ENCODE measurements around the gene CPM.

CPM gene

GRCh38 chr12:68956466-68956865 lies 23.5 kb upstream of the CPM start:
- DNase-seq (no peak), ATAC-seq (no peak)

- DNase-seq (no peak), ATAC-seq (no peak)
These were observed 21.8 kb upstream of the CPM start for GRCh38 chr12:68954811-68955210.

- ATAC-seq (no peak), DNase-seq (no peak)
These were observed 20.6 kb upstream of the CPM start for GRCh38 chr12:68953536-68953935.

- no peak for DNase-seq
- no peak for ATAC-seq
These were observed 18.7 kb upstream of the CPM start for GRCh38 chr12:68951652-68952051.

DNA sequence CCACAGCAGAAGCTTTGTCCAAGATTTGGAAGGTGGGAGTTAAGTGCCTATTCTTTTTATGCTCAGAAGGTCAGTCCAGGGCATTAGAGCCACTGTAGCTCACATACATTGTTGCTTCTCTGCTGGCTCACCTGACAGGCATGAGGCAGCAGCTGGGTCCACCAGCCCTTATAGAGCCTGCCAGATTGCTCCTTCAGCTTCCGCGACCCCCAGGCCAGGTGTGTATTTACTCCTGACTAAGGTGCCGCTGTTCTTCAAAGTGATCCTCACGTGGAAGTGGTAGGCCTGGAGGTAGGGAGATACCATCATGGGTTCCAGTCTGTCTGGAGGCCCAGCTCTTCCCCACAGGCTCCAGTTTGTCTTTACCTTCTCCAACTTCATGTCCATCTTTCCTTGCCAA lies 17.5 kb upstream of the CPM start:
- DNase-seq (no peak), ATAC-seq (no peak)

- ATAC-seq (no peak), DNase-seq (no peak)
These were observed 12.3 kb upstream of the CPM start for GRCh38 chr12:68945255-68945654.

DNA sequence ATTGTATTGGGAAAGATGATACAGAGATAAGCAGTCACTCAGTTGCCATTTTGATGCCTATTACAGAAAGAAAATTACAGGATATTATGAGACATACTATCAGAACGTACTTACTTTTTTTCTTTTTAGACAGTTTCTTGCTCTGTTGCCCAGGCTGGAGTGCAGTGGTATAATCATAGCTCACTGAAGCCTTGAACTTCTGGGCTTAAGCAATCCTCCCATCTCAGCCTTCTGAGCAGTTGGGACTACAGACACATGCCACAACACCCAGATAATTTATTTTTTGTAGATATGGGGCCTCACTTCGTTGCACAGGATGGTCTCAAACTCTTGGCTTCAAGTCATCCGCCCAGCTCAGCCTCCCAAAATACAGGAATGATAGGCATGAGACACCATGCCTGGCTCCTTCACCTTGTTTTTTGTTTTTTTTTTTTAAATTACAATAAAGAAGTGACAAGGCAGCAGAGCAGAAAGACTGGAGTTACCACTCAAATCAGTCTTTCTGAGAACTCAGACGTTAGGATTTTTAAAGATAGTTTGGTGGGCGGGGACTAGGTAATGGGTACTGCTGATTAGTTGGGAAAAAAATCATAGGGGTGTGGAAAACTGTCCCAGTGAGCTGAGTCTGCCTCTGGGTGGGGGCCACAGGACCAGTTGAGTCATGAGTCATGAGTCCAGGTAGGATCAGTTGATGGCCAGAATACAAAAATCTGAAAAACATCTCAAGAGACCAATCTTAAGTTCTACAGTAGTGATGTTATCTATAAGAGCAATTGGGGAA lies 11.5 kb upstream of the CPM start:
- ATAC-seq (no peak), DNase-seq (no peak)

GRCh38 chr12:68943848-68944247 lies 10.9 kb upstream of the CPM start:
- no peak for ATAC-seq
- no peak for DNase-seq

DNA sequence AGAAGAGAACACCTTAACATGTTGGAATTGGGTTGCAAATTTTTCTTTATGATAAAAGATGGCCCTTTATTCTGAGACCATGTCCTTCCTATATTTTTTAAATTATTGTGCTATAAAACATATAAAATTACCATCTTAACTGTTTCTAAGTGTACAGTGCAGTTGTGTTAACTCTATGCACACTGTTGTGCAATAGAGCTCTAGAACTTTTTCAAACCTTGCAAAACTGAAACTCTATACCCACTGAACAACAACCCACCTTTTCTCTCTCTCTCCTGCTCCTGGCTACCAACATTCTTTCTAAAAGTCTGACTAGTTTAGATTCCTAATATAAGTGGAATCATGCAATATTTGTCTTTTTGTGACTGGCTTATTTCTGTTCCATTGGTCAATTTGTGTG lies 7.8 kb upstream of the CPM start:
- DNase-seq, result no peak
- no peak for ATAC-seq

- DNase-seq, result no peak
- ATAC-seq, result no peak
These were observed 6.5 kb upstream of the CPM start for GRCh38 chr12:68939505-68939904.

- DNase-seq (no peak), ATAC-seq (no peak)
These were observed 1.4 kb upstream of the CPM start for GRCh38 chr12:68934392-68934791.

GRCh38 chr12:68932128-68932960 lies 627 bp downstream of the CPM start:
- ATAC-seq, result peak; percentile 25
- no peak for DNase-seq

DNA sequence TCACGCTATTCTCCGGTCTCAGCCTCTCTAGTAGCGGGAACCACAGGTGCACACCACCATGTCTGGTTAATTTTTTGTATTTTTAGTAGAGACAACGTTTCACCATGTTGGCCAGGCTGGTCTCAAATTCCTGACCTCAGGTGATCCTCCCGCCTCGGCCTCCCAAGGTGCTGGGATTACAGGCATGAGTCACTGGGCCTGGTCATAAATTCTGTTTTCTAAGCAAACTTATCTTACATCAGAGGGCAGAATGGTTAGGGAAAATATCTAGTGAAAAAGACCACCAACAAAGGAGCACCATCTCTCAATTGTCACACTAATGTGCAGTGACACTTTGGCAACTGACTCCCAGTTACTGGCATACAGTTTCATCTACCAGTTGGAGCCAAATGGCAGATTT lies 2.8 kb downstream of the CPM start:
- ATAC-seq (no peak), DNase-seq (no peak)

GRCh38 chr12:68924546-68924945 lies 8.4 kb downstream of the CPM start:
- no peak for DNase-seq
- no peak for ATAC-seq

DNA sequence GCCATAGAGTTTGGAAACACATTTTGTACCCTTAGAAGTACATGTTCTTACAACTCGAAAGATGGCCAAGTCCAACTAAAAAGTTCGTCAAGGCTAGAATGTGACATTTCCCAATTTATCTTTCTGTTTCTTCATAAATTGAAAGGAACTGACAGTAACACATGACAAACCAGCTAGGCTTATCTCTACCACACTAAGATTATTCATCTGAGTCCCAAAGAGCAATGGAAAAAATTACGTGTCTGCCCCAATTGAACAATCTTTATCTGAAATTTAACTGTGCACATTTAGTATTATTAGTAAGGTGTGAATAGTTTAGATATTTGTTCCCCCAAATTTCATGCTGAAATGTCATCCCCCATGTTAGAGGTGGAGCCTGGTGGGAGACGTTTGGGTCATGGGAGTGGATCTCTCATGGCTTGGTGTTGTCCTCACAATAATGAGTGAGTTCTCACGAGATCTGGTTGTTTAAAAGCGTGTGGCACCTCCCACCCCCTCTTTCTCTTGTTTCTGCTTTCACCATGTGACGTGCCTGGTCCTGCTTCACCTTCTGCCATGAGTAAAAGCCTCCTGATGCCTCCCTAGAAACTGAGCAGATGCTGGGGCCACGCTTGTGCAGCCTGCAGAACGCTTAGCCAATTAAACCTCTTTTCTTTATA lies 13.3 kb downstream of the CPM start:
- ATAC-seq (peak; percentile 64), DNase-seq (peak; percentile 27)

- DNase-seq (no peak), ATAC-seq (peak; percentile 76)
These were observed 14.0 kb downstream of the CPM start for GRCh38 chr12:68918960-68919359.

DNA sequence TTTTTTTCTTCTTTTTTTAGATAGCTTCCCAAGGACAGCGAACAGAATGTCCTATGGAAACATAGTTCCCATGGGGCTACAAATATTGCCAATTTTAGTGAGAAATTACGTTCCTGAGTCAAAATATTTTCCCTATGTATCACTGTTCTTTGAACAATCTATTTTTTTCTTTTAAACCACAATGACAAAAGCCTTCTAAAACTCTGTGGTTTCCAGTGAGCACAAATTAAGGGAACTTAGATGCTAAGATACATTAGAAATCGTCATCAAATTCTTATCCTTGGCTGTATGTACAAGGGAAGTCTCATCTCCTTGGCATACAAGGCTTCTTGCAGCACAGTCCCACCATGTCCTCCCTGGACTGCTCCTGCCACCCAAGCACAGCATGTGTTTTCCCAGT lies 17.9 kb downstream of the CPM start:
- ATAC-seq (no peak), DNase-seq (no peak)

DNA sequence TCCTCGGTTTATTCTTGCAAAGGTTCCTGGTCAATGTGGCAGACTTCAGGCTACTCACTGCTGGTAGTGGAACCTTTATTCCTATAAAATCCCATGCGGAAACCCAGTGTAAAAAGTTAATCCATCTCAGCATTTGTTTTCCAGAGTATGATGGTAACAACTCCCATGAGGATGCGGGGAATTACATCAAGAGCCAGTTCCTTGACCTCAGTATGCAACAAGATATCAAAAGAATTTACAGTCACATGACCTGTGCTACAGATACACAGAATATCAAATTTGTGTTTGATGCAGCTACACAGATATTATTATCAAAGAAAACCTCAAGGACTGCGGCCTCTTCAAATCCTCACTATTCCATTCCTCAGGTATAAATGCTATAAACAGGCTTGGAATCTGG lies 19.3 kb downstream of the CPM start:
- DNase-seq, result no peak

GRCh38 chr12:68912916-68913315 lies 20.1 kb downstream of the CPM start:
- ATAC-seq (no peak), DNase-seq (no peak)

More for the DNA sequence above, 19.3 kb downstream of the CPM start:
- no peak for ATAC-seq

DNA sequence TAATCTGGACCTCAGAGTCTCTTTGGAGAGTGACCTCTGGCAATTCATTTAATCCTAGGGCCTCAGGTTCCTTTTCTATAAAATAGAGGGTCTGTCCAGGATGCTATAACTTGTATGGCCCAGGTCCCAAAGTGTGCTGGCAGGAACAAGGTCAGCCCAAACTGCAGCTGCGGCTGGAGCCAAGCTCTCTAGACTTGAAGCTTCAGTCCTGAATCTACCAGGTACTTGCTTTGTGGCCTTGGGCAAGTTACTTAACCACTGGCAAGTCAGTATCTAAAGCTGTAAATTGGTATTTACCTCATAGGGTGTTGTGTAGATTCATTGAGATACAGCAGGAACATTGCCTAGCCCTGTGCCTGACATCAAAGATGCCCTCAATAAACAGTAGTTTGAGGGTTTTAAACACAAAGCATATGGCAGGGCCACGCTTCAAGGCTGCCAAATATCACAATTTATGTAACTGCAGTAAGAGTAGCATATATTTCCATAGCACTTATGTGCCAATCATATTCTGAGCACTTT lies 21.7 kb downstream of the CPM start:
- DNase-seq, result no peak
- ATAC-seq, result no peak

DNA sequence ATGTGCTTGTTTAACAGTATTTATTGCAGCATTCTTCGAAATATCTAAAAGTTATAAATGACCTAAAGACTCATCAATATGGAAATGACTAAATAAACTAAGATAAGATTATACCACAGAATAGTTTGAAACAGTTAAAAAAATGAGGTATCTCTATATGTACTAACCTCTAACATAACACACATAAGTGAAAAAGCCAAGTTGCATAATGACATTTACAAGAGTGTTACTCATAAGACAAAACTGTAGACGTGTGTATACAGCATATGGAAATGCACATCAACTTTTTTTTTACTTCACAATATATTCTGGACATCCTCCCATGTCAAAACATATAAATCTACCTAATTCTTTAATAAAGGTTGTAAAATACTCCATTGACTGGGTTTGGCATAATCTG lies 22.8 kb downstream of the CPM start:
- DNase-seq, result no peak

DNA sequence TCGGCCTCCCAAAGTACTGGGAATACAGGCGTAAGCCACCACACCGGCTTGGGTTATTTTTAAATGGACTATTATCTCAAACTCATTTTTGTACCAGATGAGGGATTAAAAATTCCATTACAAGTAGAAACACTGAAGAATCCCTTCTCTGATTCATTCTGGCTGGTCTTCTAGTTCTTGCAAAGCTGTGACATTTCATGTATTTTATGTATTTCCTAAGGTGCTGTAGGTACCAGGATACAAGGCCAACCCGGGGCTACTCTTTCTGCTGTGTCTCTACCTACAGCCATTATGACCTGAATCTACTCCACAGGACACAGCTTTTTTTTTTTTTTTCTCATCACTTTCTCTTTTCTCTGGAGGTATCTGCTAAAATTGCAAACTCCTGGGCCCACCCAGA lies 24.9 kb downstream of the CPM start:
- ATAC-seq, result no peak
- DNase-seq, result no peak

More for the DNA sequence above, 22.8 kb downstream of the CPM start:
- no peak for ATAC-seq

- DNase-seq (no peak), ATAC-seq (no peak)
These were observed 27.2 kb downstream of the CPM start for GRCh38 chr12:68905733-68906132.

Measured in stimulated activated naive CD8-positive, alpha-beta T cell treated with anti-CD3 and anti-CD28 coated beads, Interleukin-15, Interleukin-2, amounts not matched to agents 100 U/mL and 50 U/mL, for 24 hours (primary cell).